Placental pericyte (primary cell): ENCODE measurements around the gene SLC2A2. TPM values are rescaled to one million over a fixed set of nuclear protein-coding genes. Genes with fewer than 3 reads are reported as not detected.

Experiments used
- small RNA-seq: library from RNA; depleted of rRNA; stranded (forward); fragments of <200 nt; gene quantifications from one replicate; pipeline ENCODE3, GENCODE V24; 2012; ENCODE audit warnings: low replicate concordance
- total RNA-seq: library from RNA; depleted of rRNA; stranded (reverse); fragments of >200 nt; gene quantifications from 2 replicates; pipeline ENCODE4 v1.2.3, GENCODE V29; 2012

SLC2A2 gene
- not detected in 2 replicates for total RNA-seq

DNA sequence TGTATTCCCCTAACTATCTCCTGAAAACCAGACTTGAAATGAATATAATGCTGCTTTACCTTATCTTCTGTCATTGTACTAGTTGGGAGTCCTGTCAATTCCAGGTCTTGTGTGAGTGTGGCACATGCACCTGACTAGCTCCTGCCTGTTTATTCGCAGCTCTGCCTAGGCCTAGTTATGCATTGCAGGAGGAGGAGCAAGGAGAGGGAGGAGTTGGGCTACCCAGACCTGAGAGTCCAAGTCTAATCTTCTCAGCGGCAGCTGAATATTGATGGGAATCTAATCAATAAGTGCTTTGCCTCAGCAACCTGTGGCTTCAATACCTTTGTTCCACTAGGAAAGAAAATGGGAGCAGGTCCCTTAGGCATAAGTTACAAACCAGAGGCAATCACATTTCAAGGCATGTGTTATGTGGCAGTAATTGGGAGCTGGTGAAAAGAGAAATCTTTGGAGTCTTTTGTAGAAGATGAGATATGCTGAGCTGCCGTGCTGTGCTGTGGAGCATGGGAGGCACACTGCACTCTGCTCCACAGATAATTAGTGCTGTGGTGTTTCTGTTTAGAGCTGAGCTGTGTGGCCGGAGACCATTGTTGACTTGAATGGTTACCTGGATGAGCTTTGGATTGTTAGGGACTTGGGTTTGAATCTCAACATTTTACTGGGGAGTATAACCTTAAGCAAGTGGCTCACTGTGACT is at the start of gene SLC2A2:
SLC2A2 (minus strand) TSS at position 124 of the 697 bp plus-strand sequence; CDS start at position 74, 50 bp downstream.

Small RNA genes lying within 50 kb of the gene (small RNA-seq; reads per million reads assigned to genes)
- 0.16 reads per million for gene RNU1-70P

Other genes with a start within 250 kb of the SLC2A2 start
- 86.0 and 133 TPM in 2 replicates for gene RPL22L1, start 156.5 kb downstream of the SLC2A2 start, total RNA-seq
- gene EIF5A2, start 118.1 kb downstream of the SLC2A2 start, total RNA-seq = 11.2 and 11.6 TPM in 2 replicates